Mucosa of gallbladder (tissue), 1 donor: ENCODE measurements around the gene EZR. TPM values are rescaled to one million over a fixed set of nuclear protein-coding genes. Genes with fewer than 3 reads are reported as not detected.
"Not testable (repeated sequence)": the region's sequence is repeated elsewhere in the genome, so short reads cannot be mapped to it uniquely, and the experiment has no call there.

Source experiments
- DNase-seq: peaks from one replicate; pipeline ENCODE4 v3.0.0-alpha.2; 2020; ENCODE audit warnings: low spot score
- total RNA-seq: library from RNA; stranded (reverse); gene quantifications from one replicate; pipeline ENCODE4 v1.2.1, GENCODE V29; 2021
- donor health status: DM: no; HTN: no; CAD: no.

EZR gene
- total RNA-seq, 1 donor from 2014 or later = 297 TPM

- no peak for DNase-seq
Measured at GRCh38 chr6:158841358-158841757, 22.2 kb upstream of the EZR start.

GRCh38 chr6:158840465-158840864, 21.3 kb upstream of the EZR start:
- no peak for DNase-seq

DNA sequence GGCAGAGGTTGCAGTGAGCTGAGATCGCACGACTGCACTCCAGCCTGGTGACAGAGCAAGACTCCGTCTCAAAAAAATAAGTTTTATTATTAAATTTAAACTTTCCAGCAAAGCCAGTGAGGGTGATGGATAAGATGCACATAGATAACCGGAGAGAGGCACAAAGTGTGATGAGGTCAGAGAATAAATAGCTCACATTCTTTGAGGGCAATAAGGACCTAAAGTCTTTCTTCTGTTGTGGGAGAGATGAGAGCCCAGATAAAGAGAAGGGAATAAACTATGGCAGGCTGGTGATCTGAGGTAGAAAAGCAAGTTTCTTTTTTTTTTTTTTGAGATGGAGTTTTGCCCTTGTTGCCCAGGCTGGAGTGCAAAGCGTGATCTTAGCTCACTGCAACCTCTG, 20.6 kb upstream of the EZR start:
- no peak for DNase-seq

GRCh38 chr6:158838790-158839189, 19.6 kb upstream of the EZR start:
- not testable (repeated sequence) for DNase-seq

- DNase-seq = no peak
Measured at GRCh38 chr6:158837684-158838625, 18.8 kb upstream of the EZR start.

DNA sequence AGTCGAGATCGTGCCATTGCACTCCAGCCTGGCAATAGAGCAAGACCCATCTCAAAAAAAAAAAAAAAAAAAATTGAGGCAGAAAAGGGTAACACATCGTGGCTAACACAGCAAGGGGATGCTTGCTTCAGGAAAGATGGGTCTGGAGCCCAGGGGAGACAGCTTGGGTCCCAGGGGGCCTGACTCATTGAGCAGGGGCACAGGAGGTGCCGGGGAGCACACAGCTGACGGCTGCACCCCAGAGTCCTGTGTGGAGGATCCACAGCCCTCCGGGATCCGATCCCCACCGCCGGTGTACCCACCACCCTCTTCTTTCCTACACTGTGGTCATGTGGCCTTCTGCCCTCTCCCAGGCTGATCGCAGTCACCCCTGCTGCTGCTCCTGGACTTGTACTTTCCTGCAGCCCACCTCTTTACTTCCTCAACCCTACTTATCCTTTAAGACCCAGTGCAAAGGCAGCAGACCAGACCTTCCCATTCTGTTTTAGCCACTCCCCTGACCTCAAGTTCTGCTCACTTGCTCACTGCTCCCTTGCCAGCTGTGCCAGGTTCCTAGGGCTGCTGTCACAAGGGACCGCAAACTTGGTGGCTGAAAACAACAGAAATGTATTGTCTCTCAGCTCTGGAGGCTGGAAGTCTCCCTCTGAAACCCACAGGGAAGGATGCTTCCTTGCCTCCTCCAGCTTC, 17.6 kb upstream of the EZR start:
- no peak for DNase-seq

- DNase-seq = peak; percentile 38
Measured at GRCh38 chr6:158835616-158836221, 16.6 kb upstream of the EZR start.

DNA sequence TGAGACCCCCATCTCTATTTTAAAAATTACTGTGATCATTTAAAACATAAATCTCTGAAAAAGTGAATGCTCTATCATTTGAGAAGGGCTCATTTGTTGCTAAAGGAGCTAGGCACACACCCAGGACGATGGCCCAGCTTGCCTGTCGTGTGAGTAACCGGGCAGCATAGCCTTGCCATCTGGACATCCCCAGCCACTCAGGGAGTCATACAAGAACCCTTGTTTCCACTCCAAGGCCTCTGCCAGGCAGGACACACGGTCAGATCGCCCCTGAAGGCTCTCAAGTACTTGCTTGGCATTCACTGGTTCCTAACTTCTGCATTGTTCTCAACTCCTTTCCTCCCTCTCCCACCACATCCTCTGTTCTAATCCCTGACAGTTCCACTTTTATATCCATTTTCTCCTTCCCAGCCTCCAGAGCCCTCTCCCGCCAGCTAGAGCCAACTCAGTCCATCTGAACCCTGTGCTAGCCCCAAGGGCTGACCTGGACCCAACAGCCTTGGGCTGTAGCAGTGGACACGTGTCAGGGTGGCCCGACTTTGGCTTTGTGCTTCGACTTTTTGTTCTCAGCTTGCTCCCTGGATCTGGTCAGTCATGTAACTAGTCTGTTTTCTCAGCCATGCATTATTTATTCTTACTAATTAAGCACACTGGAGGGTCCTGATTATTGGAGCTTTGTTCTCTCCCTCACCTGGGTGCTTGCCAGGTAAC, 15.7 kb upstream of the EZR start:
- DNase-seq = no peak

DNA sequence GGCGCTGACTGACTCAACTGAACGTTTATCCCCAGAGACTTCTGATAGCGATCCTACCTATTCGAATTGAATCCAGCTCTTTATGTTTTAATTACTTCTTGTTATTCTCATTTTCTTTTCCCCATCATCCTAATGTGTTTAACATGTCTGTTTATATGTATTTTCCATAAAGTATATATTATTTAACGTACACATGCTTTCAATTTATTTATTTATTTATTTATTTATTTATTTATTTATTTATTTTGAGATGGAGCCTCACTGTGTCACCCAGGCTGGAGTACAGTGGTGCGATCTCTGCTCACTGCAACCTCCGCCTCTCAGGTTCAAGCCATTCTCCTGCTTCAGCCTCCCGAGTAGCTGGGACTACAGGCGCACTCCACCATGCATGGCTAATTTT, 13.6 kb upstream of the EZR start:
- DNase-seq = not testable (repeated sequence)

- DNase-seq = no peak
Measured at GRCh38 chr6:158832026-158832425, 12.9 kb upstream of the EZR start.

- DNase-seq = no peak
Measured at GRCh38 chr6:158831571-158831970, 12.4 kb upstream of the EZR start.

DNA sequence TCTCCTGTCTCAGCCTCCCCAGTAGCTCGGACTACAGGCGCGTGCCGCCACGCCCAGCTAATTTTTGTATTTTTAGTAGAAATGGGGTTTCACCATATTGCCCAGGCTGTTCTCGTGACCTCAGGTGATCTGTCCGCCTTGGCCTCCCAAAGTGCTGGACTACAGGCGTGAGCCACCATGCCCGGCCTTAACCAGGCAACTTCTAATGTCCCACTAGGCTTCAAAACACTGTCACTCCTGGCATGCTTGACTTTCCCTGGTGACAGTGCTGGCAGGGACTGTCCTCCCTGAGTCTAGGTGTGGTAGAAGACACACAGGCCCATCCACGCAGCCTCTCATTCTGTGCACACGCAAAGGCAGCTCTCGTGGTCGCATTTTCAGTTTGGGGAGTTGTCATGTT, 11.6 kb upstream of the EZR start:
- no peak for DNase-seq

- no peak for DNase-seq
Measured at GRCh38 chr6:158828807-158829206, 9.6 kb upstream of the EZR start.

- no peak for DNase-seq
Measured at GRCh38 chr6:158826819-158827501, 7.8 kb upstream of the EZR start.

DNA sequence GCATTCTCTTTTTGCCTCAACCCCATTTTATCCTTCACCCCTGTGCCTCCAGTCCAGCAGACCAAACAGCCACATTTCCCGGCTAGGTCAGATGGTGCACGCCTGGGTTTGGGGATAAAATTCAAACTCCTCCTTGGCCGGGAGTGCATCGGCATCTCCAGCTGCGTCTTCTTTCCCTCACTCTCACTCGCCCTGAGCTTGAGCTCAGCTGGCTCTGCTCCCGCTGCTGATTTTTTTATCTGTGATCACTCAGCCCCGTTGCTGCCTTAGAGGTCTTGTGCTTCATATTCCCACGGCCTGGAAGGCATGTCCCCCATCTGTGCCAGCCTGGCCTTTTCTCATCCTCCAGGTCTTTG, 6.8 kb upstream of the EZR start:
- DNase-seq = no peak

GRCh38 chr6:158825038-158825950, 6.1 kb upstream of the EZR start:
- no peak for DNase-seq

DNA sequence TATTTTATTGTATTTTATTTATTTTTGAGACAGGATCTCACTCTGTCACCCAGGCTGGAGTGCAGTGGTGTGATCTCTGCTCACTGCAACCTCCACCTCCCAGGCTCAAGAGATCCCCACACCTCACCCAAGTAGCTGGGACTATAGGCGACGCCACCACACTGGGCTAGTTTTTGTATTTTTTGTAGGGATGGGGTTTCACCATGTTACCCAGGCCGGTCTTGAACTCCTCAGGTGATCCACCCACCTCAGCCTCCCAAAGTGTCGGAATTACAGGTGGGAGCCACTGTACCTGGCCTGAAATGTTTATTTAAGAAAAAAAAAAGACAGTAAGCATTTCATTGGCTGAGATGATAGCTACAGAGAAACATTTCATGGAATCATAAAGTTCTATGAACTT, 4.4 kb upstream of the EZR start:
- not testable (repeated sequence) for DNase-seq

DNA sequence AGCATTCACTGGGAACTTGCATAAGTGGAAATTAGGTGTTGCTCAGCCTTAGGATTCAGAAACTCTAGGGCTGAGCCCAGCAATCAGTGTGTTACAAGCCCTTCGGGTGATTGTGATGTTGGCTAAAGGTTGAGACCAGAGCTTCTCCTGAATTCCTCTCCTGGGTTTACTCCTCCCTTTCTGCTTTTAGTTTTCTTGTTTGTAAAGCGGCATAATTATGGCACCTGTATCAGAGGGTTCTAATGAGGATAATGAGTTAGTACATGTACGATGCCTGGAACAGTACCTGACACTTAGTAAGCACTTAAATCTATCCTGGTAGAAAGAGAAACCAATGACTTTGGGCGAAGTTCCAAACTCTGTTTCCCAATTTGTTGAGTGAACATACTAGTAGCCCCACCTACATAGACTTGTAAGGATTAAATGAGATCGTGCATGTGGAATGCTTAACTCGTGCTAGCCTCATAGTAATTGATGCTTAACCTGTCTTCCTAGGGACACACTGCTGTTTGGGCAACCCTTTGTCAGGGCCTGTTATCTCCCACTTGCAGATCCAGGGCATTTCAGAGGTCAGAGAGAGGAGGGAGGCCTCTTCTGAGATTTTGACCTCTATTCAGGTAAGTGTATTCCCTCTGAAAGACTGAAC, 932 bp upstream of the EZR start:
- DNase-seq = no peak

DNA sequence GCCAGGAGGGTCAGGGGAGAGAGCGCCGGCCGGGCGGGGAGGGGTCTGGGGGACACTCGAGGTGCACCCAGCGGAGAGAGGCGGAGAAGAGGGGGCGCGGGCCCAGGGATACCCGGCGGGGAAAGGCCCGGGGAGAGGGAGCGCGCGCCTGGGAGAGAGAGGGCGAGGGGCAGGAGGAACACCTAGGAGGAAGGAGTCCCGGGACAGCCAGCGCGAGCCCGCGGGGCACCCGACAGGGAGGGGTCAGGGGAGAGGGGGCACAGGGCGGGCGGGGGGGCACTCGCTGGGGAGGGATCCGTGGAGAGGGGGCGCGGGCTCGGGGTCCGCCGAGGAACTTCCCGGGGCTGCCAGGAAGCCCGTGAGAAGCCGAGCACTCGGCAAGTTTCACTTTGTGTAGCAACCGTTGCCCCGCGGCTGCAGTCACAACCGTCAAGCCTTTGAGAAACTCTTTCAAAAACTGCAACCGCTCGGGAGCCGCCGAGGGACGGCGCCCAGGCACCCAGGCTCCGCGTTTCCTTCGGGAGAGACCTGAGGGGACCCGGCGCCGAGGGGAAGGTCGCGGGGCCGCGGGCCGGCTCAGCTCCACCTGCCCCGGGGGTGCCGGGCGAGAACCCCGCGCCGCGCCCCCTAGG, 471 bp downstream of the EZR start:
- DNase-seq = peak; percentile 58
